ENCODE data around the gene FRMD1.

DNA sequence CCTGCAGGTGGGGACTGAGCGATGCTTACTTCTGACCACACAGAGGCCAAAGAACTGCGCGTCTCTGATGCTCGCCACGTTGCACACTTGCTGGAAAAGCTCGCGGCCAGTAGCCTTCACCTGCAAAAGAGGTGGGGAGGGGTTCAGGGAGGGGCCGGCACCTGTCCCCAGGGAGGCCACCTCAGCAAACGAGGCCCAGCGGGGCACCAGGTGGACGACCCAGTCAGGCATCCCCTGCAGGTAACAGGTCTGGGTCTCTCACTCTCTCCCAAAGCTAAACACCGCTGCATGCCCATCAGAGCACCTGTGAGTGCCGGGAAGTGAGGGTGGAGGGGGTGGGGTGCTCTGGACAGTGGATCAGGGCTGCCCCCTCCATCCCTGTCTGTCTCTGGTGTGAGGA is 3.8 kb downstream of the FRMD1 start:
- TF ChIP-seq POLR2A (IDR thresholded peaks at IDR 0.05; ENCODE audit: low read depth, low read length) = no peak
- TF ChIP-seq POLR2AphosphoS5 (IDR thresholded peaks at IDR 0.05; ENCODE audit: low read depth, low read length) = no peak
- no peak for TF ChIP-seq SPI1 (IDR thresholded peaks at IDR 0.05; ENCODE audit: low read depth, low read length)
